ENCODE data around the gene EDC4.

- TF ChIP-seq REST (IDR thresholded peaks at IDR 0.05; ENCODE audit: unreplicated experiment) (no peak), EZH2phosphoT487 (IDR thresholded peaks at IDR 0.05; ENCODE audit: unreplicated experiment) (no peak), POLR2AphosphoS5 (IDR thresholded peaks at IDR 0.05; ENCODE audit: low read depth) (no peak), EZH2 (IDR thresholded peaks at IDR 0.05; ENCODE audit: low read depth, unreplicated experiment) (no peak), CTCF (conservative IDR thresholded peaks at IDR 0.05; ENCODE audit: low read depth in 2 of 2) (no peak), ZNF114 (CRISPR knock-in tag; IDR thresholded peaks at IDR 0.05) (no peak), CREB1 (CRISPR knock-in tag; IDR thresholded peaks at IDR 0.05; ENCODE audit: low read depth) (no peak), JUNB (IDR thresholded peaks at IDR 0.05; ENCODE audit: unreplicated experiment) (no peak), ZNF331 (CRISPR knock-in tag; IDR thresholded peaks at IDR 0.05; ENCODE audit: low read depth) (no peak), ETS1 (IDR thresholded peaks at IDR 0.05) (no peak), STAT1 (IDR thresholded peaks at IDR 0.05; ENCODE audit: unreplicated experiment) (no peak), NANOG (IDR thresholded peaks at IDR 0.05; ENCODE audit: borderline replicate concordance) (no peak), ZNF462 (CRISPR knock-in tag; IDR thresholded peaks at IDR 0.05) (no peak)
Measured at GRCh38 chr16:67874372-67874771, 1.5 kb downstream of the EDC4 start.

All from GM23338 (cell line).